ENCODE data around the gene ADK. TPM values are rescaled to one million over a fixed set of nuclear protein-coding genes. Genes with fewer than 3 reads are reported as not detected.
A peak's percentile ranks its signal among the peaks of the same experiment; 100 is the strongest.

ADK gene
- polyA plus RNA-seq, 1 donor (not counting 4 experiments of a cell fraction or from before 2014, with no cell fraction given): 139 TPM

DNA sequence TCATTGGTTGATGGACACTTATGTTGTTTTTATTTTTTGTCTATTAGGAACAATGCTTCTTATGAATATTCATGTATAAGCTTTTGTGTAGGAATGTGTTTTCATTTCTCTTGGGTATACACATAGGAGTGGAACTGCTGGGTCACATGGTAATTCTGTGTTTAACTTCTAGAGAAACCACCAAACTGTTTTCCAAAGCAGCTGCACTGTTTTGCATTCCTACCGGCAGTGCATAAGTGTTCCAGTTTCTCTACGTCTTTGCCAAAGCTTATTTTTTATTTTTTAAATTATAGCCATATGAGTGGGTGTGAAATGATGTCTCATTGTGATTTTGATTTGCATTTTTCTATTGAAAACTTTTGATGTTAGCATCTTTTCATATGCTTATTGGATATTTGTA lies 51.3 kb downstream of the ADK start:
- no peaks in the 10 kb centered on the region for H3K27me3 ChIP-seq (ENCODE audit: control insufficient read depth, extremely low read depth, insufficient read depth, low read length)
- no peak for TF ChIP-seq EZH2 (IDR thresholded peaks at IDR 0.05; ENCODE audit: low read length)
- TF ChIP-seq, protein P1, sequence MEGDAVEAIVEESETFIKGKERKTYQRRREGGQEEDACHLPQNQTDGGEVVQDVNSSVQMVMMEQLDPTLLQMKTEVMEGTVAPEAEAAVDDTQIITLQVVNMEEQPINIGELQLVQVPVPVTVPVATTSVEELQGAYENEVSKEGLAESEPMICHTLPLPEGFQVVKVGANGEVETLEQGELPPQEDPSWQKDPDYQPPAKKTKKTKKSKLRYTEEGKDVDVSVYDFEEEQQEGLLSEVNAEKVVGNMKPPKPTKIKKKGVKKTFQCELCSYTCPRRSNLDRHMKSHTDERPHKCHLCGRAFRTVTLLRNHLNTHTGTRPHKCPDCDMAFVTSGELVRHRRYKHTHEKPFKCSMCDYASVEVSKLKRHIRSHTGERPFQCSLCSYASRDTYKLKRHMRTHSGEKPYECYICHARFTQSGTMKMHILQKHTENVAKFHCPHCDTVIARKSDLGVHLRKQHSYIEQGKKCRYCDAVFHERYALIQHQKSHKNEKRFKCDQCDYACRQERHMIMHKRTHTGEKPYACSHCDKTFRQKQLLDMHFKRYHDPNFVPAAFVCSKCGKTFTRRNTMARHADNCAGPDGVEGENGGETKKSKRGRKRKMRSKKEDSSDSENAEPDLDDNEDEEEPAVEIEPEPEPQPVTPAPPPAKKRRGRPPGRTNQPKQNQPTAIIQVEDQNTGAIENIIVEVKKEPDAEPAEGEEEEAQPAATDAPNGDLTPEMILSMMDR (optimal IDR thresholded peaks at IDR 0.05 in 1 of 3, IDR thresholded peaks at IDR 0.05 in 1 of 3, conservative IDR thresholded peaks at IDR 0.05 in 1 of 3; ENCODE audit: extremely low read depth in 1 of 3, insufficient read depth in 2 of 3, low read length in 3 of 3): no peak
- H4K20me1 ChIP-seq (ENCODE audit: control insufficient read depth, extremely low read depth, insufficient read depth, low read length): peaks cover 6% of the 10 kb centered on the region
- no peaks in the 10 kb centered on the region for H3K9me1 ChIP-seq (ENCODE audit: control insufficient read depth, extremely low read depth, insufficient read depth, low read length)
- dilution Hi-C loops (cut with MboI; ENCODE audit: extremely low pct_ligation_motif_present, low sequenced_read_pairs): no loop called here
- no peak overlapping the region for H3K4me2 ChIP-seq (ENCODE audit: control insufficient read depth, extremely low read depth, insufficient read depth, low read depth, low read length)
- no peaks in the 10 kb centered on the region for H3K9me3 ChIP-seq (ENCODE audit: control insufficient read depth, low read depth, low read length)
- no peak overlapping the region for H3K9ac ChIP-seq (ENCODE audit: control insufficient read depth, extremely low read depth, insufficient read depth, low read length)
- DNase-seq (ENCODE audit: low read depth, low spot score): no peak
- no peak for FAIRE-seq
- peaks cover 21% of the 10 kb centered on the region for H3K4me1 ChIP-seq (ENCODE audit: control insufficient read depth, extremely low read depth, insufficient read depth, low read length)
- peaks cover 84% of the 10 kb centered on the region for H3K79me2 ChIP-seq (ENCODE audit: control insufficient read depth, insufficient read depth, low read length)
- no peak overlapping the region for H3K27ac ChIP-seq (ENCODE audit: control insufficient read depth, insufficient read depth, low read length)
- H3K4me3 ChIP-seq (ENCODE audit: control insufficient read depth in 2 of 3, extremely low read depth in 1 of 3, insufficient read depth in 2 of 3, low read depth in 1 of 3, low read length in 3 of 3): no peak overlapping the region
- peaks cover 3 to 13% of the 10 kb centered on the region in 2 experiments for H3K36me3 ChIP-seq (ENCODE audit: control insufficient read depth in 2 of 2, extremely low read depth in 1 of 2, insufficient read depth in 2 of 2, low read length in 2 of 2)
- H2AFZ ChIP-seq (ENCODE audit: control insufficient read depth, low read length): no peak overlapping the region

DNA sequence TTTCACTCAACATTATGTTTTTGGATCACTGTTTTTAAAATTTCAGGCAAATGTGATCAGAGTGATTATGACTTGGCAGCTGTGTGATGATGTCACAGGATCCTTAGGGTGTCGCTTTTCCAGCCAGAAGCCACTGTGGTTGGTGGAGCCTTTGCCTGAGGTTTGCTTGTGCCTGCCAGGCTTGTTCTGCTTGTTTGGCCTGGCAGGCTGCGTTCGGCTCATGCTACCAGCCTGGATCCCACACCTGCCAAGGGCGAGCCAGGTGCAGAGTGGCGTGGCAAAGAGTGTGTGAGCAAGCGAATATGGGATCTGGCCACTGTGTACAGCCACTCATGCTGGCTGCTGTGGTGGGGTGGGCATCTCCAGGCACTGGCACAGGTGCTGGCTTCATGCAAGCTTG lies 55.7 kb downstream of the ADK start:
- peaks cover 9% of the 10 kb centered on the region for H4K20me1 ChIP-seq (ENCODE audit: control insufficient read depth, extremely low read depth, insufficient read depth, low read length)
- peaks cover 78% of the 10 kb centered on the region for H3K79me2 ChIP-seq (ENCODE audit: control insufficient read depth, insufficient read depth, low read length)
- H3K9ac ChIP-seq (ENCODE audit: control insufficient read depth, extremely low read depth, insufficient read depth, low read length): peak overlapping the region; percentile 7
- no peak overlapping the region for H2AFZ ChIP-seq (ENCODE audit: control insufficient read depth, low read length)
- peak overlapping the region; percentile 25 for H3K4me2 ChIP-seq (ENCODE audit: control insufficient read depth, extremely low read depth, insufficient read depth, low read depth, low read length)
- peaks cover 3 to 10% of the 10 kb centered on the region in 2 experiments for H3K36me3 ChIP-seq (ENCODE audit: control insufficient read depth in 2 of 2, extremely low read depth in 1 of 2, insufficient read depth in 2 of 2, low read length in 2 of 2)
- DNase-seq (ENCODE audit: low read depth, low spot score) (no peak), FAIRE-seq (peak; percentile 69)
- peaks cover 7% of the 10 kb centered on the region for H3K9me1 ChIP-seq (ENCODE audit: control insufficient read depth, extremely low read depth, insufficient read depth, low read length)
- TF ChIP-seq EZH2 (IDR thresholded peaks at IDR 0.05; ENCODE audit: low read length): no peak
- TF ChIP-seq, protein P1 (optimal IDR thresholded peaks at IDR 0.05 in 1 of 3, IDR thresholded peaks at IDR 0.05 in 1 of 3, conservative IDR thresholded peaks at IDR 0.05 in 1 of 3; ENCODE audit: extremely low read depth in 1 of 3, insufficient read depth in 2 of 3, low read length in 3 of 3): no peak
- dilution Hi-C loops (cut with MboI; ENCODE audit: extremely low pct_ligation_motif_present, low sequenced_read_pairs): no loop called here
- peak overlapping the region; percentile 62 for H3K27ac ChIP-seq (ENCODE audit: control insufficient read depth, insufficient read depth, low read length)
- no peak overlapping the region for H3K4me3 ChIP-seq (ENCODE audit: control insufficient read depth in 2 of 3, extremely low read depth in 1 of 3, insufficient read depth in 2 of 3, low read depth in 1 of 3, low read length in 3 of 3)
- H3K27me3 ChIP-seq (ENCODE audit: control insufficient read depth, extremely low read depth, insufficient read depth, low read length): no peaks in the 10 kb centered on the region
- peaks cover 29% of the 10 kb centered on the region for H3K4me1 ChIP-seq (ENCODE audit: control insufficient read depth, extremely low read depth, insufficient read depth, low read length)
- no peaks in the 10 kb centered on the region for H3K9me3 ChIP-seq (ENCODE audit: control insufficient read depth, low read depth, low read length)
